Hematopoietic multipotent progenitor cell treated with erythropoietin and hydrocortisone succinate and interleukin-3 and kit ligand, for 8 days (in vitro differentiated cells): ENCODE measurements around the gene CCT4.
"Not testable (repeated sequence)": the region's sequence is repeated elsewhere in the genome, so short reads cannot be mapped to it uniquely, and the experiment has no call there.

Experiments used
- DNase-seq: peaks from one replicate; pipeline ENCODE4 v3.0.0-alpha.2; 2015

Gene CCT4

DNA sequence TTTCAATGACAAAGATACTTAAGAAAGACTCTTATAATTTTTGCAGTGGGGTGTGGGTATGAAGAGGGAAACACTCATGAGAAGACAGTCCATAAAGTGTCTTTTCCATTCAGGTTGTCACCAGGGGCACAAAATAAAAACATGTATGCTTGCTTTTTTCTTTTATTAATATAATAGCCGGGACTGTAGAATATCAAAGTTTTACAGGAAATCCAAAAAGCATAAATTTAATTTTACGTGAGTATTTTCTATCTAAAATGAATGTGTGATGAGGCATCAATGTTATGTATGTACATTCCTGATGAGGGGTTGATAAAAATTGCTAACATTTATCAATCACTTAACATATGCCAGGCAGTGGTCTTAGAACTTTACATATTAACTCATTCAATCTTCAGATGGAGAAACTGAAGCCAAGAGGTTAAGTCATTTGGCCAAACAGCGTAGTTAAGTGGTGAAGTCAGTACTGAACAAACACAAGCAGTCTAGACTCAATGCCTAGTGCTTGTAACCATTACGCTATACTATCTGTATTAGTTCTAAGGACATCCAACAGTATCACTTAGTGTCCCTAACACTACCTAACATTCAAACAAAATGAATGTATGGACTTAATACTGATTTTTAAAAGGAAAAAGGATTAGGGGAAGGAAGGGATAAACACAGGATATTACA, 10.7 kb downstream of the CCT4 start:
- no peak for DNase-seq

DNA sequence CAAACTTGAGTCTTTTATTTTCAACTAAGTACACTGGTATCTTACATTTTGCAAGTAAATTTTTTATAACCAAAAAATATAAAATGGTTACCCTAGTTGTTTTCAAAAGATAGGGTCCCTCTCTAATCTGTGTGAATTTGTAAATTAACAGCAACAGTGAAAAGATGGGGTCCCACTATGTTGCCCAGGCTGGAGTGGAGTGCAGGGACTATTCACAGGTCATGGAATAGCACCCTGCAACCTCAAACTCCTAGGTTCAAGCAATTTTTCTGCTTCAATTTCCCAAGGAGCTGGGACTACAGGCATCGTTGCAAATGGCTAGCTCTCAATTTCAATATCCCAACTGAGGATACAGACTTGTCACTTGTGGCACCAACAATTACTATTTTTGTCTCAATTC, 12.1 kb downstream of the CCT4 start:
- no peak for DNase-seq

DNA sequence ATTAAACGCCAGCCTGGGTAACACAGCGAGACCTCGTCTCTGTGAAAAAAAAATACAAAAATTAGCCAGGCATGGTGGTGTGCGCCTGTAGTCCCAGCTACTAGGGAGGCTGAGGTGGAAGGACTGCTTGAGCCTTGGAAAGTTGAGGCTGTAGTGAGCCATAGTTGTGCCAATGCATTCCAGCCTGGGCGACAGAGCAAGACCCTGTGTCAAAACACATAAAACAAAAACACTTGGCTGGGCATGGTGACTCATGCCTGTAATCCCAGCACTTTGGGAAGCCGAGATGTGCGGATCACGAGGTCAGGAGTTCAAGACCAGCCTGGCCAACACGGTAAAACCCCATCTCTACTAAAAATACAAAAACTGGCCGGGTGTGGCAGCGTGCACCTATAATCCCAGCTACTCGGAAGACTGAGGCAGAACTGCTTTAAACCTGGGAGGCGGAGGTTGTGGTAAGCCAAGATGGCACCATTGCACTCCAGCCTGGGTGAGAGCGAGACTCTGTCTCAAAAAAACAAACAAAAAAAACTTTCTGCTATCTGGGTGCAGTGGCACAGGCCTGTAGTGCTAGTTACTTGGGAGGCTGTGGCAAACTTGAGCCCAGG, 21.9 kb downstream of the CCT4 start:
- DNase-seq = not testable (repeated sequence)

DNA sequence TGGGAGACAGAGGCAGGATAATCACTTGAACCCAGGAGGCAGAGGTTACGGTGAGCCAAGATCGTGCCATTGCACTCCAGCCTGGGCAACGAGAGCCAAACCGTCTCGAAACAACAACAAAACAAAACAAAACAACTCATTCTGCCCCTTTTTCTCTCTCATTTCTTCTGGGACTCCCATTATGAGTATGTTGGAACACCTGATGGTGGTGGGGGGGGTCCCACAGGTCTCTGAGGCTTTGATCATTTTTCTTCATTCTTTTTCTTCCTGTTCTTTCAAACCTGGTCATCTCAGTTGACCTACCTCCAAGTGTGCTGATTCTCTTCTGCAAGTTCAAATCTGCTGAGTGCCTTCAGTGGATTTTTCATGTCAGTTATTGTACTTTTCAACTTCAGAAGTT, 26.4 kb downstream of the CCT4 start:
- no peak for DNase-seq

DNA sequence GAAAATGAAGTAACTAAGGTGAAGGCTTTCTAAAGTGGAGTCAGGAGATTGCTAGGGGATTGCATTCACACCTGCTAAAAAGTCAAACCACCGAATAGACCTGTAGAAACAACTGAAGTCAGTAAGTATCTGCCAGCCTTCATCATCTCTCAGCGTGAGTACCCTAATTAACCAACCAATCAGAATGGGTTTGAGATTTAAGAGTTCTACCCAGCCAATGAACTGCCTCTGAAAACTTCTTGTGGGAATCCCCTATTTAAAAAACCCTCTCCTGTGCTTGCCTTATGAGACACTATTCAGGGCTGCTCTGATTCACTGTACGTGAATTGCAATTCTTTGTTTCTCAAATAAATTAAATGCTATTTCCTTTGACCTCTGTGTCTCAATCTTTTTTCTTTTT, 31.2 kb downstream of the CCT4 start:
- DNase-seq = no peak

DNA sequence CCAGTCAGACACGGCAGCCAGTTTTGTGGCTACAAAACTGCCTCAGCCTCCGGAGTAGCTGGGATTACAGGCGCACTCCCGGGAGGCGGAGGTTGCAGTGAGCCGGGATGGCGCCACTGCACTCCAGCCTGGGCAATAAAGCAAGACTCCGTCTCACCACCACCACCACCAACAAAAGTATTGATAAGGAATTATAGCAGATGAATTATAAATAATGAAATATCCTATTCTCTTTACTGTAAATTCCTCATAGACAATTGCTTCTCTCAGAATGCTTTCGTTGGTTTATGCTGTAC, 33.2 kb downstream of the CCT4 start:
- DNase-seq = no peak

DNA sequence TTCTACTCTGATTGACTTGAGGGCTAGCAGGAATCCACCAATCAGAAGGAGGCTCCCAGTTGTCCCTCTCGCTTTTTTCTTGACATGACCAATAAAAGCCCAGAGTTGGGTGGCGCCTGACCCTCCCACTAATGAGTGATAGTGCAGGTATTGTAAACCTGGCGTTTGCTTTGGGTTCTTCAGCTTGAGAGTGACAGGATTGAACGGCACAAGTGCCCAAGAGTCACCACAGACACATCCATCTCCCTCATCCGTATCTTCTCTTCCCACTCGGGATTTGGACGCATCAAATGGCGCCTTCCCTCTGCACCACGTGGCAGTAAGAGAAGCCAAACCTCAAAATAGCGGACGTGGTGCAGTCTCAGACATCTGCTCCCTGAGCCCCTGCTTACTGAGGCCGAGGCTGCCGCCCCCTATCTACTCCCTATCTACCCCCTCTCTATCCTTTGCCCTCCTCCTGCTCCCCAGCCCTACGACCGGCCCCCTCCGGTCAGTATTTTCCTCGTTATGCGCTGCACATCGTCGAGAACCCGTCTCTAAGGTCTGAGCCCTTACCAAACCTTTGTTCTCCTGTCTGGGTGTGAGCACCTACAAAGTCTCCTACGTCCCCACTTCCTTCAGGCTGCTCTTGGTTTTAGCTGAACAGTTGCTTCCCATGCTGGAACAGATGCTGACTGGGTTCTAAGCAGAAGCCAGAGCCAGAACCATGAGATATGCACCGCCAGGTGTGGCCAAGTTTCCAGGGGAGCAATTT, 33.7 kb downstream of the CCT4 start:
- peak; percentile 99 for DNase-seq

DNA sequence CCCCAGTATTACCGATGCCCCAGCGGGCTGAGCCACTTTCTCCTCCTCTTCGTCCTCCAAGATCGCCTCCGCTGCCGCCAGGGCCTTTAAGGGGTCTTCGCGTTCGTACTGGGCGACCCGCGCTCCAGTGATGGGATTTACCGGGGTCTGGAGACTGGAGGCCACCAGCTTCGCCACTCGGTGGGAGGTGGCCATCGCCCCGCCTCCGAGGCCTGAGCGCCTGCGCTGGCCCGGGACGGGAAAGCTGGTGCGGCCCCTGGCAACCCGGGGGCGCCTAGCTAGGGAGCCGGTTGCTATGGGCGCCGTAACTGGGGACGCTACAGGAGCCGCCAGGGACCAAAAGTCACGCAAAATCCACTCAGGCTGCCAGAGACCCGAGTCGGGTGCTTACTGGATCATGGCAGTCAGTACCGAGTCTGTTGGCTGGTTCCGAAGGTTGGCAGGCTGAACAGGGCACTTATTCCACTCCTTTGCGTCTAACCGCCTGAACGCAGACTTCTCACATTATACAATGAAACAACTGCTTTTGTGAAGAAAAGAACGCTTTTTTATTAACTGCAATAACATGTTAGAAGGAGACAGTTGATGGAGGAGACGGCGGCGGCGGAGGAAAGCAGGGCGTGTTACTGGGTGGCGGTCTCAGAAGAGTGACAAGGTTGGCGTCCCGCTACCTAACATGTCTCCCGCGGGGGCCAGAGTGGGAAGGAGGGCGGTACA, 34.5 kb downstream of the CCT4 start, which contains the start of gene FAM161A:
FAM161A (minus strand) TSS at position 214 of the 717 bp plus-strand sequence; CDS start at position 195, 19 bp downstream.
- DNase-seq = peak; percentile 88

DNA sequence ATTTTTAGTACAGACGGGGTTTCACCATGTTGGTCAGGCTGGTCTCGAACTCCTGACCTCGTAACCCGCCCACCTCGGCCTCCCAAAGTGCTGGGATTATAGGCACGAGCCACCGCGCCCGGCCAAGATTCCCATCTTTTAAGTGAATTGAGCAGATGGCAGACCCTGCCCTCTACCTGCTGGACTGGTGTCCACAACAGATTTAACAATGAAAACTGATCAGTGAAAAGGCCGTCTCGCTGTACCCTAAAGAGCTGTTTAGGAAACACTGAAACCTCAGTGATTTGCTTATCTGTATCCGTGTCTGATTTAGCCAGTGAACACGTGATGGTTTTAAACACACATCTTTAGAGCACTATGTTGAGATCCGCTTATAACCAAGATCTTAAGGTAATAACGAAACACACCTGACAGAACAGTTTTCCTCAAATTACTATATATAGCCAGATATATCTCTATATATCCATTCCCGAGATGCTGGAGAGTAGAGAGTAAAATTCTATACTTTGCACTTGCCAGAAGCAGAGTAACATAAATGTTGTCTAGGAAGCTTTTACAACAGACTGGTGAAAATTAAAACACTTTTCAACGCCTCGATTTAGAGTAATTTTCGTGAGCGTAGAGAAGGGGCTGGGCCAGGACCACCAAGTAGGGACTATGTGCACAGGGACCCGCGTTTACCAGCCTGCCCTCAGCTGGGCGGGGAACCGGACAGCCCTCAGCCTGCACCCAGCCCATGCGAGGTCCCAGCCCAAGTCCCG, 35.2 kb downstream of the CCT4 start:
- DNase-seq = peak; percentile 26

DNA sequence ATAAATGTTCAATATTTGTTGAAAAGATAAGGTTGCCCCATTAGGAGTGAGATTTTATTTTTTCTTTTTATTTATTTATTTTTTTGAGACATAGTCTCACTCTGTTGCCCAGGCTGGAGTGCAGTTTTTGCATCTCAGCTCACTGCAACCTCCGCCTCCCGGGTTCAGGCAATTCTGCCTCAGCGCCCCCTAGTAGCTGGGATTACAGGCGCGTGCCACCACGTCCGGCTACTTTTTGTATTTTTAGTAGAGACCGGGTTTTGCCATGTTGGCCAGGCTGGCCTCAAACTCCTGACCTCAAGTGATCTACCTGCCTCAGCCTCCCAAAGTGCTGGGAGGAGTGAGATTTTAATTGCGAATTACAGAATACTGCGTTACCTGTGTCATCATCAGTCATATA, 37.2 kb downstream of the CCT4 start:
- DNase-seq = not testable (repeated sequence)

DNA sequence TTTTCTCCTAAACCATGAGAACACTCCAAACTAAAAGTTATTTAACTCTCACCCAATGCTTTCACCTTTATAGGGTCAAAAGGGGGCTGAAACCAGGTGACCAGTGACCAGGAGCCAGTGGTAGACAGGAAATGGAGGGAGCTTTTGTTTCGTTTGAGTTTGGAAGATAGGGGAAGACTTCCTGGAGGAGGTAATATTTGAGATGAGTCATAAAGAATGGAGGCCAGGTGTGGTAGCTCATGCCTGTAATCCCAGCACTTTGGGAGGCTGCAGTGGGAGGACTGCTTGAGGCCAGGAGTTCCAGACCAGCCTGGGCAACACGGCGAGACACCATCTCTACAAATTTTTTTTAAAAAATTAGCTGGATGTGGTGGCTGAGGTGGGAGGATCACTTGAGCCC, 43.1 kb downstream of the CCT4 start:
- no peak for DNase-seq

DNA sequence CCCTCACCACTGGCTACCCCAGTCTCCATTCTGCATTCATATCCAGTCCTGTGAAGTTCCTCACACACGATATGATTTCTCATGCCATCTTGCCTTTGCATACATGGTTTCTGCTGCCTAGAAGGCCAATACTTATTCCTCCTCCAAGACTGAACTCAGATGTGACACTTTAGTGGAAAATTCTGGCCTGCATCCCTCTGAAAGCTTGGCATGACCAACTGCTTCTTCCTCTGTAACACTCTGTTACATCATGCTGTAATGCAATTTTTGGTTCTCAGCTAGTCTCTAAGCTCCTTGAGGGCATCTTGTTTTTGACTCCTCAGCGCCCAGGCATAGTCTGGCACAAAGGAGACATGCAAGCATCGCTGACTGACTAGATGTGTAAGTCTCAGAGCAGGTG, 47.2 kb downstream of the CCT4 start:
- DNase-seq = no peak

DNA sequence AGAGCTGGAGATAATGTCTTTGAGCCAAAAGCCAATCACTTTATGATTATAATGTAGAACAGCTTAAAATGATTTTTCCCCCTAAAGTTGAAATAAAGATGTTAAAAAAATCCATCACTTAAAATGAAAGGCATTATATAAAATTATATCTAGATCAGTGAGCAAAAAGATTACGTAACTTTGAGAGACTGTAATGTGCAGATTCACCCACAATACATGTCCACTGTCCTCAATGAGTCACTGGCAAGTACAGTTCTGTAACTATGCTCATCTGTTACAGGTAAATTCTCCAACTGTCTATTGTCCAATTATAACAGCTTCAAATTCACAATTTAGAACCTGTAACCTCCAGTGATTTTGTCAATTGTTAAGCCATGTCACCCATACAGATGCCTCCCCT, 53.6 kb downstream of the CCT4 start:
- no peak for DNase-seq

DNA sequence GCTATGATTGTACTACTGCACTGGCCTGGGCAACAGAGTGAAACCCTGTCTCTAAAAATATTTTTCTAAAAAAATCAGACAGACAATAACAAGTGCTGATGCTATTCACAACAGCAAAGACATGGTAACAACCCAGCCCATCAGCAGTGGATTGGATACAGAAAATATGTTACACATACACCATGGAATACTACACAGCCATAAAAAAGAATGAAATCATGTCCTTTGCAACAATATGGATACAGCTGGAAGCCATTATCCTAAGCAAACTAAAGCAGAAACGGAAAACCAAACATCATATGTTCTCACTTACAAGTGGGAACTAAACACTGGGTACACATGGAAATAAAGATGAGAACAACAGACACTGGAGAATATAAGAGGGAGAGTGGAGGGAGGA, 54.5 kb downstream of the CCT4 start:
- no peak for DNase-seq

DNA sequence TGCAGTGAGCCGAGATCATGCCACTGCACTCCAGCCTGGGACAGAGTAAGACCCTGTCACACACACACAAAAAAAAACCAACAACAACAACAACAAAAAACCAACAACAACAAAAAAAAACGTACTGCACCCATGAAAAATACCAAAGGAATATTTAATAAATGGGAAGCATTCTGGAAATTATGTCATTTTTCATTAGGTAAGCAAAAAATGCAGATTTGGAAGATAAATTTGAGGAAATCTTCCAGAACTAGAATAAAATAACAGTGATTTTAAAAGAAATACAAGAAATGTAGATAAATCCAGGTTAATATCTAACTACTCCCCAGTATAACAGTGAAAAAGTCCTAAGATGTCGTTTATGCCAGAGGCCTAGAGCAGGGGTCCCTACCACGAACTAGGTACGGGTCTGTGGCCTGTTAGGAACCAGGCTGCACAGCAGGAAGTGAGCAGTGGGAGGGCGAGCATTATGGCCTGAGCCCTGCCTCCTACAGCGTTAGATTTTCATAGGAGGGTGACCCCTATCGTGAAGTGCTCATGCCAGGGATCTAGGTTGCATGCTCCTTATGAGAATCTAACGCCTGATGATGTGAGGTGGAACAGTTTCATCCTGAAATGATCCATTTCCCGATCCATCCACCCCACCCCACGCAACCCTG, 56.1 kb downstream of the CCT4 start:
- DNase-seq = no peak

DNA sequence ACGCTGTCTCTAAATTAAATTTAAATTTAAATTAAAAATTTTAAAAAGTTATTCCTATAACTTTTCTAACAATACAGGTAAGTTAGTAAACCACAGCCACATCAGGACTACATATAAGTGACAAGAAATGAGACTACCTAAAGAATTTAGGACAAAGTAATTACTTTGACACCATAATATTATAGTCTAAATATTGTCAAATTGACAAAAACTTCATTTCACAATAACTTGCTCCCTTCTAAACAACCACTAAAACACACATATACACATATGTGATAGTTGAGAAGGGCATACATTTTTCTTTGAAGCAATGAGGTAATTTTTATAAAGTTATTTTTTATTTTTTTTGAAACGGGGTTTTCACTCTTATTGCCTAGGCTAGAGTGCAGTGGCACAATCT, 66.2 kb downstream of the CCT4 start:
- DNase-seq = no peak
